IMR-90 (cell line): ENCODE results near the gene SLC51A. TPM values are rescaled to one million over a fixed set of nuclear protein-coding genes. Genes with fewer than 3 reads are reported as not detected.

ENCODE experiments used
- ATAC-seq: fragments of 200-7000 bp; cut with Tn5 transposase; 2 replicates; pipeline ENCODE4 v1.9.1; 2020; ENCODE audit warnings: low read depth, mild to moderate bottlenecking, moderate library complexity
- BruUV-seq: library from RNA; stranded (reverse); fragments of 400-500 nt; replicated peaks from 2 replicates; lab custom pipeline; 2021; lab: Mats Ljungman, UMichigan
- CTCF ChIA-PET: fragments of 300-600 bp; formaldehyde crosslinking; extraction: SDS; loops from one replicate; lab custom pipeline; 2021; ENCODE audit warnings: antibody characterized with exemption; lab: Yijun Ruan, JAX
- POLR2A ChIA-PET: fragments of 300-600 bp; sonication (Branson Sonifier 250); formaldehyde crosslinking; loops from one replicate; lab custom pipeline; 2022; ENCODE audit warnings: antibody characterized with exemption; ENCODE audit not compliant: unreplicated experiment; lab: Charles Lee
- DNase-seq: peaks from one replicate; pipeline ENCODE4 v3.0.0; 2013
- H2AFZ ChIP-seq: replicated peaks from 2 replicates; pipeline ENCODE3; 2013; ENCODE audit warnings: low read length, mild to moderate bottlenecking; ENCODE audit not compliant: poor library complexity
- H2AK5ac ChIP-seq: 2 replicates; pipeline ENCODE4 v1.6.1; 2013; ENCODE audit warnings: low read depth, low read length, inconsistent platforms
- H2AK9ac ChIP-seq: replicated peaks from 2 replicates; pipeline ENCODE3; 2013; ENCODE audit warnings: mild to moderate bottlenecking, low read depth, low read length, moderate library complexity; ENCODE audit not compliant: poor library complexity
- H2BK120ac ChIP-seq: 2 replicates; pipeline ENCODE4 v1.6.1; 2013; ENCODE audit warnings: low read depth, low read length, inconsistent platforms
- H2BK15ac ChIP-seq: 3 replicates; pipeline ENCODE4 v1.6.1; 2013; ENCODE audit warnings: low read depth, low read length, inconsistent platforms
- H2BK20ac ChIP-seq: 2 replicates; pipeline ENCODE4 v1.6.1; 2013; ENCODE audit warnings: low read depth, mild to moderate bottlenecking, inconsistent platforms, low read length, moderate library complexity
- H2BK5ac ChIP-seq: 2 replicates; pipeline ENCODE4 v1.6.1; 2013; ENCODE audit warnings: mild to moderate bottlenecking, low read depth, low read length, inconsistent platforms; ENCODE audit not compliant: poor library complexity, severe bottlenecking
- H3K14ac ChIP-seq: replicated peaks from 2 replicates; pipeline ENCODE4 v1.6.1; 2013; ENCODE audit warnings: low read depth, low read length, inconsistent platforms
- H3K18ac ChIP-seq: 2 replicates; pipeline ENCODE4 v1.6.1; 2013; ENCODE audit warnings: low read depth, low read length, control low read depth
- H3K23ac ChIP-seq: 2 replicates; pipeline ENCODE4 v1.6.1; 2013; ENCODE audit warnings: low read depth, low read length, inconsistent platforms
- H3K27ac ChIP-seq: 2 replicates; pipeline ENCODE4 v1.5.1; 2013; ENCODE audit warnings: mild to moderate bottlenecking, control low read depth, low read length; ENCODE audit not compliant: insufficient read depth
- H3K27me3 ChIP-seq: 2 replicates; pipeline ENCODE4 v1.6.1; 2013; ENCODE audit warnings: low read length; ENCODE audit not compliant: control insufficient read depth, insufficient read depth
- H3K36me3 ChIP-seq: 2 replicates; pipeline ENCODE4 v1.6.1; 2013; ENCODE audit warnings: low read length, mixed read lengths; ENCODE audit not compliant: control insufficient read depth, insufficient read depth
- H3K4ac ChIP-seq: 2 replicates; pipeline ENCODE4 v1.6.1; 2013; ENCODE audit warnings: low read depth, low read length, inconsistent platforms
- H3K4me1 ChIP-seq: 2 replicates; pipeline ENCODE4 v1.6.1; 2013; ENCODE audit warnings: low read length, mixed read lengths; ENCODE audit not compliant: control insufficient read depth, insufficient read depth
- H3K4me2 ChIP-seq: 2 replicates; pipeline ENCODE4 v1.6.1; 2013; ENCODE audit warnings: low read depth, mild to moderate bottlenecking, control low read depth, low read length, moderate library complexity
- H3K4me3 ChIP-seq: 2 replicates; pipeline ENCODE4 v1.5.1; 2013; ENCODE audit warnings: low read depth, mild to moderate bottlenecking, control low read depth, low read length, moderate library complexity; ENCODE audit not compliant: insufficient read depth
- H3K56ac ChIP-seq: 2 replicates; pipeline ENCODE4 v1.6.1; 2013; ENCODE audit warnings: low read length, inconsistent platforms; ENCODE audit not compliant: insufficient read depth; ENCODE audit errors: extremely low read depth
- H3K79me1 ChIP-seq, 2 experiments: 2 replicates each; pipeline ENCODE4 v1.6.1; 2013; ENCODE audit warnings: low read length in 2 of 2, inconsistent platforms in 1 of 2, low read depth in 1 of 2
- H3K9ac ChIP-seq: 2 replicates; pipeline ENCODE4 v1.6.1; 2013; ENCODE audit warnings: low read depth, low read length, control low read depth
- H3K9me1 ChIP-seq: 2 replicates; pipeline ENCODE4 v1.6.1; 2013; ENCODE audit warnings: low read length, inconsistent platforms; ENCODE audit not compliant: insufficient read depth
- H3K9me3 ChIP-seq: 2 replicates; pipeline ENCODE4 v1.6.1; 2013; ENCODE audit warnings: low read length; ENCODE audit not compliant: control insufficient read depth, insufficient read depth
- H4K20me1 ChIP-seq: 2 replicates; pipeline ENCODE4 v1.6.1; 2013; ENCODE audit warnings: low read length, inconsistent platforms; ENCODE audit not compliant: insufficient read depth
- H4K5ac ChIP-seq: 2 replicates; pipeline ENCODE4 v1.6.1; 2013; ENCODE audit warnings: mild to moderate bottlenecking, low read depth, low read length, control low read depth
- H4K8ac ChIP-seq, 2 experiments: 2 replicates each; pipeline ENCODE4 v1.6.1; 2013; ENCODE audit warnings: low read depth in 2 of 2, low read length in 2 of 2, control low read depth in 1 of 2, inconsistent platforms in 1 of 2
- H4K91ac ChIP-seq: 2 replicates; pipeline ENCODE4 v1.6.1; 2013; ENCODE audit warnings: low read depth, low read length, inconsistent platforms; ENCODE audit not compliant: insufficient read depth
- MAZ ChIP-seq: IDR thresholded peaks from 2 replicates; pipeline ENCODE4 v1.6.1; 2012; ENCODE audit warnings: low read depth, mild to moderate bottlenecking, low read length, improper control_type of control experiment, moderate library complexity, borderline replicate concordance
- WGBS, 2 experiments: methylation state at CpG; one replicate each; pipeline versions ENCODE4 v1.1.5 to v1.1.7; 2013; ENCODE audit warnings: missing lambda C conversion rate in 2 of 2; ENCODE audit not compliant: insufficient read length in 1 of 2; ENCODE audit errors: extremely low coverage in 2 of 2; 5-methylcytosine and 5-hydroxymethylcytosine counted together
- dilution Hi-C: fragments of 300-500 bp; cut with HindIII; formaldehyde crosslinking; loops from one replicate; pipeline ENCODE4 v1.14.3; 2018; ENCODE audit warnings: low sequenced_read_pairs; ENCODE audit not compliant: unreplicated experiment
- in situ Hi-C: fragments of 300-500 bp; cut with MboI; formaldehyde crosslinking; loops from 3 replicates; pipeline ENCODE4 v1.14.3; 2019; ENCODE audit warnings: low sequenced_read_pairs, inconsistent platforms, mixed read lengths
- intact Hi-C: fragments of 100-400 bp; cut with micrococcal nuclease; formaldehyde crosslinking; loops from 2 replicates; pipeline ENCODE4 v1.10.0; 2022
- polyA plus RNA-seq, 3 experiments: library from polyadenylated mRNA; depleted of rRNA; stranded (reverse); fragments of >200 nt; gene quantifications; 2 replicates each; pipeline ENCODE4 v1.2.3, GENCODE V29; 2012; ENCODE audit warnings: low replicate concordance in 1 of 3
- total RNA-seq: library from RNA; depleted of rRNA; stranded (reverse); fragments of >200 nt; gene quantifications from 2 replicates; pipeline ENCODE4 v1.2.3, GENCODE V29; 2012
- TF ChIP-seq, protein P1 (sequence below): conservative IDR thresholded peaks from 2 replicates; pipeline ENCODE4 v1.5.1; 2012; ENCODE audit warnings: mild to moderate bottlenecking, low read depth, low read length, improper control_type of control experiment

The SLC51A gene
- total and polyA plus RNA-seq, 2 of the 4 experiments (the other 2 are of a cell fraction) = not detected

DNA sequence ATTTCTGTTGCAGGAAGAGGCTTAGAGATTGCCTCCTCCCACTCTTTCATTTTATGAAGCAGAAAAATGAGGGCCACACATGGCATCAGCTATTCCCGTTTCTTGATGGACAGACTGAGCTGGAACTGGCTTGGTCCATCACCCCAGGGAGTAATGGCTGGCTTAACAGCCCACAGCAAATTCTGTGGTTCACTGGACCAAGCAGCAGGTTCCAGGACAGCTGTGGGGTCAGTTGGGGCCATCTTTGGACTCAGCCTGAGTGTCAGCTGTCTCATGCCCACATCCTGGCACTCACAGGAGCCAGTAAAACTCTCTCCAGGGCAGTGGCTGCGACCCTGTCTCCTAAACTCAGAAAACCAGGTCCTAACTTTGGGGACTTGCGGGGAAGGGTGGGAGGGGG, 41.7 kb upstream of the SLC51A start:
- no CpG with 5 or more reads among the region's 3 CpGs for WGBS, 2 experiments
- POLR2A ChIA-PET = no interaction called here

More for the DNA sequence above, 41.7 kb upstream of the SLC51A start:
- H3K9ac ChIP-seq = no peak overlapping the region
- H3K56ac ChIP-seq = no peak overlapping the region
- H3K36me3 ChIP-seq = no peaks in the 10 kb centered on the region
- no peak overlapping the region for H3K27ac ChIP-seq
- no peaks in the 10 kb centered on the region for H3K9me1 ChIP-seq
- H2AK5ac ChIP-seq = no peak overlapping the region
- H3K9me3 ChIP-seq = no peaks in the 10 kb centered on the region
- no peak overlapping the region for H2BK120ac ChIP-seq
- H3K4ac ChIP-seq = no peak overlapping the region
- CTCF ChIA-PET = no interaction called here
- H2AFZ ChIP-seq = no peak overlapping the region
- no peak overlapping the region for H2BK5ac ChIP-seq
- intact Hi-C loops = loop anchor here (5.0 kb wide), 1 partner anchor 92 kb away; the partner anchor contains the start of gene TFRC
- no peak overlapping the region for H4K8ac ChIP-seq
- no peak overlapping the region for H4K91ac ChIP-seq
- no peak overlapping the region for H3K18ac ChIP-seq
- in situ Hi-C loops = no loop called here
- H2BK20ac ChIP-seq = no peak overlapping the region
- no peaks in the 10 kb centered on the region for H3K79me1 ChIP-seq
- no peak overlapping the region for H4K5ac ChIP-seq
- H3K27me3 ChIP-seq = peaks cover 3% of the 10 kb centered on the region; the same call in 1 of the 2 replicates
- H3K23ac ChIP-seq = no peak overlapping the region
- H3K4me1 ChIP-seq = no peaks in the 10 kb centered on the region
- TF ChIP-seq MAZ = no peak
- TF ChIP-seq, protein P1, sequence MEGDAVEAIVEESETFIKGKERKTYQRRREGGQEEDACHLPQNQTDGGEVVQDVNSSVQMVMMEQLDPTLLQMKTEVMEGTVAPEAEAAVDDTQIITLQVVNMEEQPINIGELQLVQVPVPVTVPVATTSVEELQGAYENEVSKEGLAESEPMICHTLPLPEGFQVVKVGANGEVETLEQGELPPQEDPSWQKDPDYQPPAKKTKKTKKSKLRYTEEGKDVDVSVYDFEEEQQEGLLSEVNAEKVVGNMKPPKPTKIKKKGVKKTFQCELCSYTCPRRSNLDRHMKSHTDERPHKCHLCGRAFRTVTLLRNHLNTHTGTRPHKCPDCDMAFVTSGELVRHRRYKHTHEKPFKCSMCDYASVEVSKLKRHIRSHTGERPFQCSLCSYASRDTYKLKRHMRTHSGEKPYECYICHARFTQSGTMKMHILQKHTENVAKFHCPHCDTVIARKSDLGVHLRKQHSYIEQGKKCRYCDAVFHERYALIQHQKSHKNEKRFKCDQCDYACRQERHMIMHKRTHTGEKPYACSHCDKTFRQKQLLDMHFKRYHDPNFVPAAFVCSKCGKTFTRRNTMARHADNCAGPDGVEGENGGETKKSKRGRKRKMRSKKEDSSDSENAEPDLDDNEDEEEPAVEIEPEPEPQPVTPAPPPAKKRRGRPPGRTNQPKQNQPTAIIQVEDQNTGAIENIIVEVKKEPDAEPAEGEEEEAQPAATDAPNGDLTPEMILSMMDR = no peak
- no peak overlapping the region for H3K4me3 ChIP-seq
- ATAC-seq = no peak
- dilution Hi-C loops = loop anchor here (25.0 kb wide), 1 partner anchor 112 kb away; no protein-coding TSS in a partner anchor
- no TSS peak for BruUV-seq
- no peak for DNase-seq
- H3K4me2 ChIP-seq = no peak overlapping the region
- H3K14ac ChIP-seq = no peak overlapping the region
- no peak overlapping the region for H2BK15ac ChIP-seq
- no peak overlapping the region for H2AK9ac ChIP-seq
- no peaks in the 10 kb centered on the region for H4K20me1 ChIP-seq
